ENCODE results near the gene SMYD3.
A peak's percentile ranks its signal among the peaks of the same experiment; 100 is the strongest.

Gene SMYD3

DNA sequence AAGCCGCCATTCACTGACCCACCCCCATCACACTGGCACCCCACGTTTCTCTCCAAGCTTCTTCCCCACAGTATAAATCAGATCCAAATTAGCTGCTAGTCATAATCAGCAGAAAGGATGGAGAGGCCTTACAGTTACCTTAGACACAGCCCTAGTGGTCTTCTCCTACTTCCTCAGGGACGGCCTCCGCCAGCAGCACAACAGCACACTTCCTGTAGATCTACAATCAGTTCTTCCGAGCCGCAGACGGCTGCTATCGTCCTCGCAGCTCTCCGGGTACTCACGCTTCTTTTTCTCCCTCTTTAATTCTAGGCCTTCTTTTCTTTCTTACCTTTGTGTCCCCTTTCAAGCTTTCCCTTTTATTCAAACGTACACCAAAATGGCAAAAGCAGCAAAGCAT, 313.5 kb downstream of the SMYD3 start:
- Mint-ChIP-seq H3K36me3 (ENCODE audit: low read depth) (peaks cover 6% of the 10 kb centered on the region), H3K9me3 (no peaks in the 10 kb centered on the region), H3K4me3 (no peak overlapping the region), H3K27ac (no peak overlapping the region), H3K4me1 (no peaks in the 10 kb centered on the region), H3K27me3 (ENCODE audit: low read depth, poor library complexity) (no peaks in the 10 kb centered on the region)
- TF ChIP-seq, protein P1, sequence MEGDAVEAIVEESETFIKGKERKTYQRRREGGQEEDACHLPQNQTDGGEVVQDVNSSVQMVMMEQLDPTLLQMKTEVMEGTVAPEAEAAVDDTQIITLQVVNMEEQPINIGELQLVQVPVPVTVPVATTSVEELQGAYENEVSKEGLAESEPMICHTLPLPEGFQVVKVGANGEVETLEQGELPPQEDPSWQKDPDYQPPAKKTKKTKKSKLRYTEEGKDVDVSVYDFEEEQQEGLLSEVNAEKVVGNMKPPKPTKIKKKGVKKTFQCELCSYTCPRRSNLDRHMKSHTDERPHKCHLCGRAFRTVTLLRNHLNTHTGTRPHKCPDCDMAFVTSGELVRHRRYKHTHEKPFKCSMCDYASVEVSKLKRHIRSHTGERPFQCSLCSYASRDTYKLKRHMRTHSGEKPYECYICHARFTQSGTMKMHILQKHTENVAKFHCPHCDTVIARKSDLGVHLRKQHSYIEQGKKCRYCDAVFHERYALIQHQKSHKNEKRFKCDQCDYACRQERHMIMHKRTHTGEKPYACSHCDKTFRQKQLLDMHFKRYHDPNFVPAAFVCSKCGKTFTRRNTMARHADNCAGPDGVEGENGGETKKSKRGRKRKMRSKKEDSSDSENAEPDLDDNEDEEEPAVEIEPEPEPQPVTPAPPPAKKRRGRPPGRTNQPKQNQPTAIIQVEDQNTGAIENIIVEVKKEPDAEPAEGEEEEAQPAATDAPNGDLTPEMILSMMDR (IDR thresholded peaks at IDR 0.05) = no peak
- no peak for DNase-seq

DNA sequence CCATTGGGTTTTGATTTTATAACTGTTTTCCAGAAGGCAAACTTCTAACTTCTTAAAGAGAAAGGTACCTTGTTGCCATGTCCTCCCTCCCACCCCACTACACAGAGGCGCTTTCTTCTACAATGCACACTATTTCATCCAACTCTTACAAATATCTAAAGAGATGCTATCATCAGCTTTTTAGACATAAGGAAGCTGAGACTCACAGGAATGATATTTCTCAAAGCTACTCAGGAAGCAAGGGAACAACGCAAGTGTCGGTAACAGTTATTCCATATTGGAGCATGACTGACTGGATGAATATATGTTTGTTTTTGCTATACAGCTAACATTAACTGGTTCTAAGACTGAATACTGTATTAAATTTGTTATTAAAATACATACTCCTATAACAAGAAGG, 318.0 kb downstream of the SMYD3 start:
- no peak for DNase-seq
- H3K4me3 Mint-ChIP-seq = no peak overlapping the region
- H3K9me3 Mint-ChIP-seq = no peaks in the 10 kb centered on the region
- peaks cover 6% of the 10 kb centered on the region for H3K36me3 Mint-ChIP-seq (ENCODE audit: low read depth)
- no peak overlapping the region for H3K27ac Mint-ChIP-seq
- H3K4me1 Mint-ChIP-seq = peaks cover 7% of the 10 kb centered on the region
- TF ChIP-seq, protein P1 (IDR thresholded peaks at IDR 0.05) = no peak
- peaks cover 2% of the 10 kb centered on the region for H3K27me3 Mint-ChIP-seq (ENCODE audit: low read depth, poor library complexity)

DNA sequence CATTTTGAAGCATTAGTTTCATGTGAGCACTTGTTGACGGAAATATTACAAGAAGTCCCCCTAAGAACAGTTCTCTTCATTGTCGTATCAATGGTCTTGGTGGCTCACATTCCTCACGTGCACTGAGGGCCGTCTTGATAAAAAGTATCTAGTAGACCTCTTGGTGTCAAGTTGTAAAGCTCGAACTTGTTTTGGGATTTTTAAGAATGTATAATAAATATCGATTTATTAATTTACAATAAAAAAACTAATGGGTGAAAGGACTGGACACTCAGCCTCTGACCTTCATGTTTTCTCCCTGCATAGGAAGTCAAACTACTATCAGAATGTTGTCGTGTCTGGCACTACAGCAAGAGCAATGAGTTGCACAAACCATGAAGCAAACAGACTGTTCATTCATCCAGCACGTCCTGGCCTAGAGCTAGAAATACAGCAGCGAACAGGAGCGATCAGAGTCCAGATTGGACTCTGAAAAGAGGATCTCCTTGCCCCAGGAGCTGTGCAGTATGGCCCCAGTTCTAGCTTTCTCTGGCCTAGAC, 319.2 kb downstream of the SMYD3 start:
- DNase-seq = no peak
- TF ChIP-seq, protein P1 (IDR thresholded peaks at IDR 0.05) = no peak
- Mint-ChIP-seq H3K9me3 (no peaks in the 10 kb centered on the region), H3K36me3 (ENCODE audit: low read depth) (no peaks in the 10 kb centered on the region), H3K27me3 (ENCODE audit: low read depth, poor library complexity) (peaks cover 2% of the 10 kb centered on the region), H3K4me3 (no peak overlapping the region), H3K4me1 (peaks cover 13% of the 10 kb centered on the region), H3K27ac (no peak overlapping the region)

DNA sequence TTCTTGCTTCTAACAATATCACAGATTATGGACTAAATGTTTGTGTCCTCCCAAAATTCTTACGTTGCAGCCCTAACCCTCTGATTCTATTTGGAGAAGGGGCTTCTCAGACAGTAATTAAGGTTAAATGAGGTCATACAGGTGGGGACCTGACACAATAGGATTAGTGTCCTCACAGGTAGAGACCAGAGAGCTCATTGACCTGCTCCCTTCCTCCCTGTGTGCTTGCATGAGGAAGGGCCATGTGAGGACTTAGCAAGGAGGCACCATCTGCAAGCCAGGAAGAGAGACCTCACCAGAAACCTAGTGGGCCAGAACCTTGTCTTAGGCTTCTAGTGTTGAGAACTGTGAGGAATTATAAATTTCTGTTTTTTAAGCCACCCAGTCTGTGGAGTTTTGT, 322.6 kb downstream of the SMYD3 start:
- H3K4me1 Mint-ChIP-seq = peaks cover 20% of the 10 kb centered on the region
- H3K27ac Mint-ChIP-seq = peak overlapping the region; percentile 42
- TF ChIP-seq, protein P1 (IDR thresholded peaks at IDR 0.05) = no peak
- H3K4me3 Mint-ChIP-seq = no peak overlapping the region
- H3K36me3 Mint-ChIP-seq (ENCODE audit: low read depth) = peaks cover 4% of the 10 kb centered on the region
- DNase-seq = no peak
- H3K9me3 Mint-ChIP-seq = no peaks in the 10 kb centered on the region
- H3K27me3 Mint-ChIP-seq (ENCODE audit: low read depth, poor library complexity) = peaks cover 2% of the 10 kb centered on the region

DNA sequence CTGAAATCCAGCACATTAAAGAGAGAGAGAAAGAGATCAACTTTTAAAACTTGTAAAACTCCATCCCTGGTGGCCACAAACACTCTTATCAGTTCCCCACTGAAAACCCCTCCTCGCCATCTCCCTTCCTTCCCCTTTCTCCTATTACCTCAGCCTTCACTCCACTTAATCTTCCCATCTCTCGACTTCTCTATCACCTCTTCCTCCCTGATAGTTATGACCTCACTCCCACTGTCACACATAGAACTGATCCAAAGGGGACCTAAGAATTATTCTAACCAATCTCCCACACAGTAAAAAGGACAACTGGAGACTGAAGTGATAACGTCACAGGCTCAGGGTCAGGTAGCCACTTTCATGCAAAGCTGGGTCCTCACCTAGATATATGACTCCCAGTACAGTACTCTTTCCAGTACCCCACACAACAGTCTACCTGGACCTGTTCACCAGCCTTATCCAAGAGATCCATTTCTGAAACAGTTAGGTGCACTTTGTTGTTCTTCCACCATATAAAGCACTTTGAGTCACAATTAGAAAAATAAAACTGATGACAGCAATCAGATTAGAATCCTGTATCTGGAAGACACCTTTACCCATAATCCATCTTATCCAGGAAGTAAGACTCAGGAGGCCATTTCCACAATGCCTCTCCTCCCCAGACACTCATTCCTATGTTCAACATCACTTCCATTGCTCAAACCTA, 324.8 kb downstream of the SMYD3 start:
- TF ChIP-seq, protein P1 (IDR thresholded peaks at IDR 0.05) = no peak

DNA sequence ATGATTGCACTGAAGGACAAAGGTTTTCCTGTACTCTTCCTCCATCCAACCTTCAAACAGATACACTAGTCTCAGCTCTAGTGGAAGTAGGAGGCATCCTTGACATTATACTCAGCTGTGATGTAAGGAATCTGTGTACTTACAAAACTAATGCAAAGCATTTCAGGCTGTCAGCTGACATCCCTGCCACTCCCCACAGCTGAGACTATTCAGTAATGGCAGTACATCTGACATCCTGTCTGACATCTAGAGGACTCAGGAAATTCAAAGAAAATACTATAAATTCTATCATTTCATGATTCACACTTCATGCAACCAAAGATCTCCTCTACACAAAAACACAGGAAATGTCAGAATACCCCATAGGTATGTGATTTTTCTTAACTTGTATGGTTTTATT, 325.8 kb downstream of the SMYD3 start:
- TF ChIP-seq, protein P1 (IDR thresholded peaks at IDR 0.05) = no peak
- no peaks in the 10 kb centered on the region for H3K27me3 Mint-ChIP-seq (ENCODE audit: low read depth, poor library complexity)
- peaks cover 5% of the 10 kb centered on the region for H3K36me3 Mint-ChIP-seq (ENCODE audit: low read depth)
- no peaks in the 10 kb centered on the region for H3K9me3 Mint-ChIP-seq
- no peak overlapping the region for H3K27ac Mint-ChIP-seq
- H3K4me1 Mint-ChIP-seq = peaks cover 19% of the 10 kb centered on the region
- H3K4me3 Mint-ChIP-seq = no peak overlapping the region
- no peak for DNase-seq

More for the DNA sequence above, 324.8 kb downstream of the SMYD3 start:
- peak overlapping the region; percentile 11 for H3K27ac Mint-ChIP-seq
- H3K27me3 Mint-ChIP-seq (ENCODE audit: low read depth, poor library complexity) = peaks cover 2% of the 10 kb centered on the region
- no peak overlapping the region for H3K4me3 Mint-ChIP-seq
- no peaks in the 10 kb centered on the region for H3K9me3 Mint-ChIP-seq
- DNase-seq = no peak
- peaks cover 24% of the 10 kb centered on the region for H3K4me1 Mint-ChIP-seq
- H3K36me3 Mint-ChIP-seq (ENCODE audit: low read depth) = peaks cover 5% of the 10 kb centered on the region

Measured in nephron progenitor cell (in vitro differentiated cells).